Activated CD4-positive, alpha-beta T cell treated with anti-CD3 and anti-CD28 coated beads, Interleukin-2, amount 50 U/mL, for 1 hour (primary cell): Measurements from ENCODE around the gene KCNQ1.

Experiments used
- DNase-seq: peaks from one replicate; pipeline ENCODE4 v3.0.0-alpha.2; 2020

The KCNQ1 gene

DNA sequence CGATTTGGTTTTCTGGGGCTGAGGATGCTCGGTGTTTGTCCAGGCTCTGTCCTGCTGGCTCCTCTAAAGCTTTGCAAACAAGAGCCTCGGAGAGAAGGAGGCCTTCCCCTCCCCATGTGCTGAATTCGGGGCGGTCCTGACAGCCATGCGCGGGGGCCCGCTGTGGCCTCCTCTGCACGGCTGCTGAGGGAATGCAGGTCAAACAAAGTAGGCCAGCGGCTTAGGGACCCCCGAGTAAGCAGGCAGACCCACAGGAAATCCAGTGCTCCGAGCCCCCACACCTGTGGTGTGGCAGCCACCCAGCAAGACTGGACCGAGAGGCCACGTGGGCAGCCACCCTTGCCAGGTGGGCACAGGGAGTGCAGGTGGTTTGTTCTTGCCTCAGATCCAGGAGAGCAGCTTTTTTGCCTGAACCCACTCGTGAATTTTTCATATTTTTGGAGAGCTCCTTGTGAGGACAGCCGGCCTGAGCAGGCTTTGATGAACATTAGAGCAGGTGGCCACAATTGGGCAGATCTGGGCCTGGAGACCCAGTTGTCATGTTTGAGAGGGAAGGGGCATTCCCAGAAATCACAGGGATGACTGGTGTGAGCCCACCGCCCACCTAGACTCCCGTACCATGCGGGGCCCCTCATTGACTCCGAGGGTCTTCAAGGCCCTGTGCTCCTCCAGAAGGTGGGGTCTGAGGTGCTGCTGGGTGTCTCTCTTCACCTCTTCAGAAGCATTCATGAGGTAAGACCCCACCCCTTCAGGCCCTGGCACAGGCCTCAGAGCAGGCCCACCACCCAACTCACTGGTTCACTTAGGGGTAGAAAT lies 298.0 kb downstream of the KCNQ1 start:
- no peak for DNase-seq

GRCh38 chr11:2743427-2744110 lies 298.8 kb downstream of the KCNQ1 start:
- DNase-seq = no peak

DNA sequence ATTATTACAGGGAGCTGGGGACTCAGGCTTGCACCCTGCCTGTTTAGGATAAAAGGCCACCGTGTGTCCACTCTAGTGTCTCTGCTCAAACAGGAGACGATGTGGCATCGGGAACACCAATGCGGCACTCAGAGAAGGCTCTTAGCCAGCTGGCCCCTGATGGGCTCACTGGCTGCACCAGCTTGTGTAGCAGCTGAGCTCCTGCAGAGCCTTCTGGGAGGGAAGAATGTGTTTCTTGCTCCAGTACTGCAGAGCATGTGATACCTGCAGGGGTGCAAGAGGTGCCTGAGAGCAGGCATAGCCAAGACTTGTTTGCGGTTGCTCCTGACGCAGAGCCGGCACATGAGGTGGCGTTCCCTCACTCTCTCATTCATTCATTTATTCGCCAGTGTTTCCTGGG lies 299.4 kb downstream of the KCNQ1 start:
- no peak for DNase-seq

DNA sequence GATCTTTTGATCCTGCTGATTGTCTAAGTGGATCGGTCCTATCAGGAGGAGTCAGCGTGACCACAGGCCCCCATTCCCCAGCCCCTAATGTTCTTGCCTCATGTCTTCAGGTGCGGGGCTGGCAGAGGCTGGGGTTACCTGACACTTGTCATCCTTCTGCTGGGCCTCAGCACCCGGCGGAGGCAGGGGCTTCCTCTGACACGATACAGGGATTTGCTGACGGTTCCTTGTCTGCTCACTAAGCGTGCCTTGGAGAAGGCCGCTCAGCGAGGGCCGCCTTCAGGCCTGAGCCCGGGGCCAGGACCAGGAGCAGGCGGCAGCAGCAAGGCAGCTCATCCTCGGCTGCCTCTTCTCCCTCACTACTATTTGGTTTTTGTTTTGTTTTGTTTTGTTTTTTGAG lies 300.7 kb downstream of the KCNQ1 start:
- DNase-seq = no peak

DNA sequence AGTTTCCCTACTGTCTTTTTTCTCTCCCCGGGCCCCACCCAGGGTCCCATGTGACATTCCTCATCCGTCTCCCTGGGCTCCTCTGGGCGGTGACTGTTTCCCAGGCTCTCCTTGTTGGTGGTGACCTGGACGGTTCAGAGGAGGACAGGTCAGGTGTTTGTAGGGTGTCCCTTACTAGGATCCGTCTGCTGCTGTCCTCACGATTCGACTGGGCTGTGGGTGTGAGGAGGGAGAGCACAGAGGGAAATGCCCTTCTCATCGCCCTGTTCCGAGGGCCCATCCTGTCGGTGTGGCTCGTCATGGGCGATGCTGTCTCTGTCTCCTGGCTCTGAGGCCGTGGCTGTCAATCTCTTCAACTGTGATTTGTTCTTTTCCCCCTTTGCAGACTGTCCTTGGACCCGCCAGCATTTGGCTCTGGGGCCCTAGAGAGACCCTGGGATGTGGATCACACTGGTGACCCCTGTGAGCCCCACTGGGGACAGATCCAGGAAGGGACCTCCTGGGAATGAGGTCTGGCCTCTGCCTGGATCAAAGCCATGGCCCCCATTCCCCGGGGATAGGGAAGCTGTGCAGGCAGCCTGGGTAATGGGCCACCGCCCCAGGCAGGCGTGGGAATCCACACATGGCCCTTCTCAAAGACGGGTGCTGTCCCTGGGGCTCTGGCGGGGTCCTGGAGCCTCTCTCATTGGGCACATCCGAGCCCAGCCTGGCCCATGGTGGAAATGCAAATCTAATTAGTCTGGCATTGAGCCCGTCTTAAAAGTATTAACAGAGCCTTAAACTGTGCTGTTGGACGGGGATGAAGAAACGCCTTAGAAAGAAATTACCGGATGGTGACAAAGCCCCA lies 301.8 kb downstream of the KCNQ1 start:
- DNase-seq = no peak

- no peak for DNase-seq
These were observed 302.6 kb downstream of the KCNQ1 start for GRCh38 chr11:2747248-2748027.

DNA sequence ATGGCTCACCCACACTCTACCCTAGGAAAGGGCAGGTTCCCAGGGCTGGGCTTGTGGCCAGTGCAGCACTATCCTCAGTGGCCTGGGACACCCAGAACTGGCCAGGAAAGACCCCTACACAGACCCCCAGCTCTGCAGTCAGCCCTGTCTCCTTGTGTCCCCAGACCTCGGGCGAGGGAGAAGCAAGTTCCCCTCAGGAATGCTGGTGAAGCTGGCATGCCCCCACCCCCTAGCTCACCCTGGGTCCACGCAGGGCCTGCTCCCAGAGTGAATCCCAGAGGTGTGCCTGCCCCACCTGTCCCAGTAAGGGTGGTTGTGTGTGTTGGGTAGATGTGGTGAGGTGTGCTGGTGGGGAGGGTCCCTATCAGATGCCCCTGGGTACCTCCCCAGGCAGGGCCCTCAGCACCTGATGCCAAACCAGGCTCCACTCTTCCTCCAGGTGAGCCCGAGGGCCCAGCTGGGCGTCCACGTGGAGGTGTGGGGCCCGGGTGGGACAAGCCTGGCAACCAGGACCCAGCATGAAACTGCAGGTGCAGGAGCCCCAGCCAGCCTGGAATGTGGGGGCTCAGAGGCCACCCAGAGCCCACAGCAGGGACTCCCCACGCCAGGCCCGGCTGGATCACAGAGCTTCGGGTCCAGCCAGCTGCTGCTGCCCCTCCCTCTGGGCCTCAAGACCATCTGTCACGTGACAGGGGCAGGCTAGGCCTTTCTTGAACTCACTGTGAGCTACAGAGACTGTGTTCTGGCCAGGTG lies 303.4 kb downstream of the KCNQ1 start:
- no peak for DNase-seq

DNA sequence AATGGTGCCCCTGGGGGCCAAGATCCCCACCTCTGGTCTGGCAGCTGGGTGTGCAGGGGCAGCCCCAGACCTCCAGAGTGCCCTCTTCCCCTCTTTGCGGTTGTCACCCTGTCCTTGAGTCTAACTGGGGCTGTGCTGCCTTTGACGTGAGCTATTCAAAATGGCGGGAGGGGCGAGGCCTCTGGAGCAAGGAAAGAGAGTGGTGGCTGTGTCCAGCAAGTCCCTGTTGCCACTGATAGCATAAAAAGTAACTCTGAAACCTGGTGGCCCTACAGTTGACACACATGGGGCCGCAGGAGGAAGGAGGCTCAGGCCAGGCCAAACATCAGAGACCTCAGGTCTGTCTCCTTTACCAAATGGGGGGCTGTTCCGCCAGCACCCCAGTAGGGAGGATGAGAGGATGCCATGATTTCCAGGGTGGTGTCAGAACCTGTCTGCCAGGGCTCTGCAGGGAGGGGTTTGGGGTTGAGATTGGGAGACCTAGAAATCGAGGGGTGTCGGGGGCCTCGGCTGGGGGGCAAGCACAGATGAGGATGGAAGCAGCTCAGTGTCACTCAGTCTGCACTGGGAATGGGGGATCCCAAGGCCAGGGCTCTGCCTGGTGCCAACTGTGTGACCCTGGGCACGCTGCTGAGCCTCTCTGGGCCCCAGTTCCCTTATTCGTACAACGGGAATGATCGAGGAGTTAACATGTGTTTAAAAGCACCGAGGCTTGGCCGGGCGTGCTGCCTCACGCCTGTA lies 304.2 kb downstream of the KCNQ1 start:
- DNase-seq = no peak

DNA sequence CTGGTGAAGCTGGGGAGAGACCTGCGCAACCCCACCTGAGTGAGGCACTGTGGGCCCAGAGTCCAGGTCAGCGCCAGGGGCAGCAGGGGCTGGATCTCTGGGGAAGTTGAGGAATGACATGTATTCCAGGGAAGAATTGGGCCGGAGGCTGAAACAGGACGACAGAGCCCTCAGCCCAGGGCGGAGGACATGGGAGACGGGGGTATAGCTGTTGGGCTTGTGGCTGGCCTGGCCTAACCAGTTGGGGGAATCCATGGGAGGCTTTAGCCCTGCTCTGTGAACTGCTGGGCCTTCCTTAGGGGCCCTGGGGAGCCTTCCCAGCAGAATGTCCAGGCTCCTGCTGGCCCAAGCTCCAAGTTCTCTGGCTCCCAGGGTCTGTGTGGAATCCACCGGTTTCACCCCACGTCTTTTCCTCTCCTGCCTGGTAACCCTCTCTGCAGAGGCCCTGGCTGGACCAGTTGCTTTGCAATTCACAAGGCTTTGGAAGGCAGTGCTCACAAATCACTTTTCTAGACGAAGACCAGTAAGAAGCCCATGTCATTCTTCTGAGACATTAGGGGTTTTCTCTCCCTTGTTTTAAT lies 305.4 kb downstream of the KCNQ1 start:
- no peak for DNase-seq

GRCh38 chr11:2750682-2751522 lies 306.1 kb downstream of the KCNQ1 start:
- DNase-seq = no peak

DNA sequence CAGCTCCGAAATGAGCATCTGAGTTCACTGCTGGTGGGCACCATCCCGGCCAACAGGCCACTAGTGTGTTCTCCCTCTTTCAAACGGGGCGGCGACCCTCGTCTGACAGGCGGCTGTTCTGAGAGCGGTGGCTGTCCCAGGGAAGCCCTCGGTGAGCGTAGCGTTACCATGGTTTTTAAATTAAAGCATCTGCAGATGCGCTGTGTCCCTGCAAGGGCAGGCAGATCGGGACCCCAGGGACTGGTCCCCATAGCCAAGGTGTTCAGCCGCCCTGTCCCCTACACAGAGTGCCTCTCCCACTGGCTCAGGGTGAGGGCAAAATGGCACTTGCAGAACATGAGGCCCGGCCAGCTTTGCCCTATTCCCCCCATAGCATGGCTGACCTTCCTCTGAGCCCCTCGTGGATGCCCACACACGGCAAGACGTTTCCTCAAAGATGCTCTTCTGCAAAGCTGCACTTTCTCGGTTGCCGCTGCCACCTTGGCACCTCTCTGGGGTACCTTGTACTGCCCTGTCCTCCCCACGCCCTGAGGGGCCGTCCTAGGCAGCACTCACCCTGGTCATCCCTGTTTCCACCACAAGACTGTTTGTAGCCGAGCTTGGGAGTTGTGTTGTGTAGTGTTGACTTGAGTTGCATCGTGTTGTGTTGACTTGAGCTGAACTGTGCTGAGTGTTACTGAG lies 306.9 kb downstream of the KCNQ1 start:
- DNase-seq = no peak

DNA sequence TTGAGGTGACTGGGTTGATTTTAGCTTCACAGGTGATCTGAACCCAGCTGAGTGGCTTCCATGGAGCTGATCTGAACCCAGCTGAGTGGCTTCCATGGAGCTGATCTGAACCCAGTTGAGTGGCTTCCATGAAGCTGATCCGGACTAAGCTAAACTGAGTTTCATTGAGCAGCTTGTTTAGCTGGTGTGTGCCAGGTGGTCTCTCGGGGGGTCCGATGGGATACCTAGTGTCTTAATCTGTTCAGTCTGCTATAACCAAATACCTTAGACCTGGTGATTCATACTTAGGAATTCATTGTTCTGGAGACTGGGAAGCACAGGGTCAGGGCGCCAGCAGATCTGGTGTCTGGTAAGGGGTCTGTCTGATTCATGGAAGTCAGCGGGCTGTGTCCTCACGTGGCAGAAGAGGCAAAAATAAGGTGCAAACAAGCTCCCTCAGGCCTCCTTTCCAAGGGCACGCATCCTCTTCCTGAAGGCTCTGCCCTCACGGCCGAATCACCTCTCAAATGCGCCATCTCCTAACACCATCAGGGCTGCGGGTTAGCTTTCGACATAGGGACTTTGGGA lies 307.5 kb downstream of the KCNQ1 start:
- DNase-seq = no peak

GRCh38 chr11:2752923-2753322 lies 308.1 kb downstream of the KCNQ1 start:
- DNase-seq = no peak

GRCh38 chr11:2754008-2754407 lies 309.2 kb downstream of the KCNQ1 start:
- no peak for DNase-seq

- DNase-seq = no peak
These were observed 310.3 kb downstream of the KCNQ1 start for GRCh38 chr11:2755071-2755470.

GRCh38 chr11:2758751-2759150 lies 313.9 kb downstream of the KCNQ1 start:
- no peak for DNase-seq

- DNase-seq = no peak
These were observed 314.7 kb downstream of the KCNQ1 start for GRCh38 chr11:2759228-2760195.
